VCaP (cell line): ENCODE results near the gene VILL.

Experiments used
- H3K27ac ChIP-seq: fragments of 450-650 bp; 2 replicates; pipeline ENCODE4 v1.5.1; 2017
- TF ChIP-seq, protein P1 (sequence below): fragments of 450-650 bp; conservative IDR thresholded peaks from 2 replicates; pipeline ENCODE4 v1.5.1; 2017; ENCODE audit warnings: mild to moderate bottlenecking, moderate library complexity

The VILL gene

DNA sequence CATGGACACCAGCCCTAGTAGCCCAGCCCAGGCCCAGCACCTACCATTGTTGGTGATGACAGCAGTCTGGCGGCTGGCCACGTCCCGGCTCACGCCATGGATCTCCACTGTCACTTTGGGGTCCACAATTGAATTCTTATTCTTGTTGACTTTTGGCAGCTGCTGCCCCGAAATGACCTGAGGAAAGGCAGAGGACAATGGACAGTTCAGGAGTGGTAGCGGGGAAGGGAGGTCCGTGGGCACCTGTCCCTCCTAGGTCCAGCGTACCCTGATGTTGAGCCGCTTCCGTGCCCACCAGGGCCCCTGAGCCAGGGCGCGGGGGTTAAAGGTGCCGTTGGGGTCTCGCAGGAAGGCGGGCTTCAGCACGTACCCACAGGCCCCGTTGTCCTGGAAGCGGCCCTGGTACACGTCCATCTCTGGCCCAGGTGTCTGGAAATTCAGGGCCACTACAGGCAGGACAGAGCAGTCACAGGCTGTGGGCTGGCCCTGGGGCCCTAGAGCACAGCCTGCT lies 17.7 kb downstream of the VILL start:
- TF ChIP-seq, protein P1, sequence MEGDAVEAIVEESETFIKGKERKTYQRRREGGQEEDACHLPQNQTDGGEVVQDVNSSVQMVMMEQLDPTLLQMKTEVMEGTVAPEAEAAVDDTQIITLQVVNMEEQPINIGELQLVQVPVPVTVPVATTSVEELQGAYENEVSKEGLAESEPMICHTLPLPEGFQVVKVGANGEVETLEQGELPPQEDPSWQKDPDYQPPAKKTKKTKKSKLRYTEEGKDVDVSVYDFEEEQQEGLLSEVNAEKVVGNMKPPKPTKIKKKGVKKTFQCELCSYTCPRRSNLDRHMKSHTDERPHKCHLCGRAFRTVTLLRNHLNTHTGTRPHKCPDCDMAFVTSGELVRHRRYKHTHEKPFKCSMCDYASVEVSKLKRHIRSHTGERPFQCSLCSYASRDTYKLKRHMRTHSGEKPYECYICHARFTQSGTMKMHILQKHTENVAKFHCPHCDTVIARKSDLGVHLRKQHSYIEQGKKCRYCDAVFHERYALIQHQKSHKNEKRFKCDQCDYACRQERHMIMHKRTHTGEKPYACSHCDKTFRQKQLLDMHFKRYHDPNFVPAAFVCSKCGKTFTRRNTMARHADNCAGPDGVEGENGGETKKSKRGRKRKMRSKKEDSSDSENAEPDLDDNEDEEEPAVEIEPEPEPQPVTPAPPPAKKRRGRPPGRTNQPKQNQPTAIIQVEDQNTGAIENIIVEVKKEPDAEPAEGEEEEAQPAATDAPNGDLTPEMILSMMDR, result no peak
- no peak overlapping the region for H3K27ac ChIP-seq

DNA sequence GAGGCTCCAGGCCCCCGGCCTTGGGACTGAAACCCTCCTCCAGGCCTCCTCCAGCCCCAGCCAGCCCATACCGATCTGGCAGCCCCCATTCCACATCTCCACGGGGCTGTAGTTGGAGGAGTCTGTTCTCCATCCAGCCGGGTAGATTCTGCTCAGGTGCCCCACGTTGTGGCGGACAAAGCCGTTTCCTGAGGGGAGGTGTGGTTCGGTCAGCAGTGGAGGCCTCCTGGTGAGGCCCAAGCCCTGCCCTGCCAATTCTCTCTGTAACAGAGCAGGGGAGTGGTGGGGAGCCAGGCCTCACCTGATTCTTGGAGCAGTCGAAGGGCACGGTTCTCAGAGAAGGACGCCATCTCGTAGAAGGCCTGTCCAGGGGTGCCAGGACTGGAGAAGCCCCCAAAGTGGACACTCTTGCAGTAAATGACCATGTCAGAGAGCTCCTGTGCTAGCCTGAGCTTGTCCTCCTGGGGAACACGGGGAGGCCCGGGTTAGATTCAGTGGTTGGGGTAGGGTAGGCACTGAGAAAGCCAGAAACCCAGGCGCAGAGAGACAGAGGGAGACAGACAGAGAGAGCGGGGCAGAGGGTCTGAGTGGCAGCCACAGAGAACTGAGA lies 18.5 kb downstream of the VILL start:
- no peak overlapping the region for H3K27ac ChIP-seq
- TF ChIP-seq, protein P1, result no peak

DNA sequence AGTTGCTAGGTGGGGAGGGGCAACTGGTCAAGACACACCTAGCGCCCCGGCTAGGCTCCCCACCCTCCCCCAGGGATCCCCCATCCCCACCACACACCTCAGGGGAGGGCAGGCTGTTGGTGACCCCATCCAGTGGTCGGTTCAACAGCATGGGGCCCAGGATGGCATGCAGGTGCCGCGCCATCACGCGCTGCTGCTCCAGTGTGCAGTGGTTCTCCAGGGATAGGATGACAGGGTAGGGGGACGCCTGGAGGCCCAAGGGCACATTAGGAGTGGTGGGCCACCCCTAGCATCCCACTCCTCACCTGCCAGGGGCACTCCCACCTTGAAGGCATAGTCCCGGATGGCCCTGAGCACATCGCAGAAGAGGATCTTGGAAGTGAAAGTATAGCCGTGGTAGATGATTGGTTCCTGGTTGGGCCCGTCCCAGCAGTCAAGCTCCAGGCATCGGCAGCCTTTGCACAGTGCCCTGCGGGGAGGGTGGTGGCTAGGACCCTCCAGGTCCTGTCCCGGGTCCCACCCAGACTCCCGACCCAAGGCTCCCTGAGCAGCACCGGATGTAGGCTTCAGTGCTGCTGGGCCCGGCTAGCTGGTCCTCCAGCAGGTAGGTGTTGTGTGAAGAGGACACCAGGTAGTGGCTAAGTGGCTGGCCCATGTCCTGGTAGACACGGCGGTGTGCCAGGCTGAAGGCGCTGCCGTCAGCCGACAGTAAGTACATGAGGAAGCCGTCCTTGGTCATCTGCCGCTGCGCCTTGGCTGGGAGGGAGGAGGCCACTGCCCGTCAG lies 19.4 kb downstream of the VILL start:
- TF ChIP-seq, protein P1, result no peak
- no peak overlapping the region for H3K27ac ChIP-seq

DNA sequence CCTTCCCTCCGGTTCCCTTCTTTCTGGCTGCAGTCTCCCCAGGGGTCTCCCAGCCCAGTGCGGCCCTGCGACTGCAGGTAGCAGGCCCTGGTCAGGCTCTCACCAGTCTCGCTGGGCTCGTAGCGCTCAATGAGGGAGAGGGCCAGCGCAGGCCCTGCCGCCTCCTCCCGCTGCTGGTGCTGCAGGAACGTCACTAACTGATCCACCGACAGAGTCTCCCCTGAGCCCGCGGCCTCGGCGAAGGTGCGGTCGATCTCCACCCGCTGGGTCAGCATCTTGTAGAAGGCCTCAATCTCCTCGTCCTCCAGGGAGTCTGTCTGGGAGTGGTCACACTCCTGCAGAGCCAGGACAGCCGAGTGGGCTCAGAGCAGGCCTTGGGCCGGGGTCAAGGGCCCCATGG lies 20.5 kb downstream of the VILL start:
- no peak overlapping the region for H3K27ac ChIP-seq
- TF ChIP-seq, protein P1, result no peak

DNA sequence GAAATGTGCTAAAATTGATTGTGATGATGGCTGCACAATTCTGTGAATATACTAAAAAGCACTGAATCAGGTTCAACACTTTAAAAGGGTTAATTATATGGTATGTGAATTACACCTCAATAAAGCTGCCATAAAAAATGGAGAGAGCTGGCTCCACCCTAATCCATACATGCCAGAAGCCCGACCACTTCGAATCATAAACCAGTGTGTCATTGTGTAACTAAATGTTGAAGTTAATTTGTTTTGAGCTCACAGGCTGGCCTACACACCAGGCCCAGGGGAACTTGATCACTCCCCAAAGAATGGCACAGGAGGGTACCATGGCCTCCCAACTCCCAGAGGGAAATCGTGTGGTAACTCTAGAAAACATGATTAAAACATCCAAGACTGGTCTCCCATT lies 24.9 kb downstream of the VILL start:
- TF ChIP-seq, protein P1, result no peak
- no peak overlapping the region for H3K27ac ChIP-seq

DNA sequence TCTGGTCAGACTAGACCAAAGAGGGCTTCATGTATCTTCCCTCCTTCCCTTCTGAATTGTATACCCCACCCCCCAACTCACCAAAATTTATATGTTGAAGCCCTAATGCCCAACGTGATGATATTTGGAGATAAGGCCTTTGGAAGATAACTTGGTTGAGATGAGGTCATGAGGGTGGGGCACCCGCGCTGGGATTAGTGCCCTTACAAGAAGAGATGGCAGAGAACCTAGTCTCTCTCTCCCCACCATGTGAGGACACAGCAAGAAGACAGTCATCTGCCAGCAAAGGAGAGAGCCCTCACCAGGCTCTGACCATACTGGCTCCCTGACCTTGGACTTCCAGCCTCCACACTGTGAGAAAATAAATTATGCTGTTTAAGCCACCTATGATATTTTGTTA lies 25.4 kb downstream of the VILL start:
- TF ChIP-seq, protein P1, result no peak
- no peak overlapping the region for H3K27ac ChIP-seq

DNA sequence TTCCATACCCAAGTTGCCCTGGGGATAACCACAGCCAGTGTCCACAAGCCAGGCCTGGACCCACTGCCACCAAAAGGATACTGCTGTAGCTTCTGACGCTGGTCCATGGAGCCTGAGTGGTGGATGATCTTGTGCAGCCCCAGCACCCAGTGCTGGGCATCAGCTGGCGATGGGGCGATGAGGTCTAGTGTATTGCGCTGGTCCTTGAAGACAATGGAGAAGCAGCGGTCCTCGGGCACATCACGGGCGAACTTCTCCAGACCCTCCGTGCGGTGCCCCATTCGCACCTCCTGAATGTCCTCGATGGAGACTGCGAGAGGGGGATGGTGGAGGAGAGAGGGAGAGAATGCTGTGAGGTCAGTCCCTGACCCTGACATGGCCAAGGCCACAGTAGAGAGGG lies 25.8 kb downstream of the VILL start:
- H3K27ac ChIP-seq, result no peak overlapping the region
- TF ChIP-seq, protein P1, result no peak
